Activated T-cell treated with anti-CD3 and anti-CD28 coated beads for 48 hours (primary cell): Measurements from ENCODE around the gene SIRT3.
A peak's percentile ranks its signal among the peaks of the same experiment; 100 is the strongest.
"Not testable (repeated sequence)": the region's sequence is repeated elsewhere in the genome, so short reads cannot be mapped to it uniquely, and the experiment has no call there.

Source experiments
- DNase-seq: peaks from one replicate; pipeline ENCODE4 v3.0.0-alpha.2; 2020; ENCODE audit warnings: low read depth

The SIRT3 gene

DNA sequence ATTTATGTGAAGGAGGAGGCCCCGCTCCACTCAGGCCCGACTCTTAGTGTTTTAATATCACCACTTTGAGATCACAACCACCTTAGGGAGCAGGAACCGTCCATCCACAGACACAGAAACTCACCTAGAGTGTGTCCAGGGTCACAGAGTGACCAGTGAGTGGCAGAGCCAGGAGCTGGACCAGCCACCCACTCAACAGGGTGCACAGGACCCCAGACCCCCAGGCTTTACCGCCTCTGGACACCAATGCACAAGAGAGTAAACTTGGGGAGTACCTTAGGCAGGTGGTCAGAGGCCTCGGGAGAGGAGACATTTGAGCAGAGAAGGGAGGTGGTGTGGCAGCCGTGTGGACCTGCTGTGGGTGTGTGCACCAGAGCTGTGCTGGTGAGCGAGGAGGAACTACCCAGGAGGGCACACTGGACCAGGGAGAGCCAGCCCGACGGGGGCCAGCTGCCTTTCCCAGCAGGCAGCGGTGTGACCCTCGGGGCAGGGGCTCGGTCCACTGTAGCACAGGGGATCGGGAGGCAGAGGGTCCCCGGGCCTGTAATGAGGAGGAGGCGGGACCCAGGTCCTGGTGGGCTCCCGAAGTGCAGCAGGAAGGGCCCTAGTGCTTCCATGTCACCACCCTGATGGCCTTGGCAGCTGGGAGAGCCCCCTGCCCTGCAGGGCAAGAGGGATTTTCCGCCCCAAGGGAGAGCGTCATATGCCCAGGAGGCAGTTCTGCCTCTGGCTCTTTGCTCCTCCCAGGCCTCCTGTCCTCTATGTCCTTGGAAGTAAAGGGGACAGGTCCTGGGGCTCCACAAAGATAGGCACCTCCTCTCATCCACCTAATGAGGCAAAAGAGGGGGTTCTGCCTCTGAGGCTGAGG lies 34.5 kb upstream of the SIRT3 start:
- DNase-seq: no peak

DNA sequence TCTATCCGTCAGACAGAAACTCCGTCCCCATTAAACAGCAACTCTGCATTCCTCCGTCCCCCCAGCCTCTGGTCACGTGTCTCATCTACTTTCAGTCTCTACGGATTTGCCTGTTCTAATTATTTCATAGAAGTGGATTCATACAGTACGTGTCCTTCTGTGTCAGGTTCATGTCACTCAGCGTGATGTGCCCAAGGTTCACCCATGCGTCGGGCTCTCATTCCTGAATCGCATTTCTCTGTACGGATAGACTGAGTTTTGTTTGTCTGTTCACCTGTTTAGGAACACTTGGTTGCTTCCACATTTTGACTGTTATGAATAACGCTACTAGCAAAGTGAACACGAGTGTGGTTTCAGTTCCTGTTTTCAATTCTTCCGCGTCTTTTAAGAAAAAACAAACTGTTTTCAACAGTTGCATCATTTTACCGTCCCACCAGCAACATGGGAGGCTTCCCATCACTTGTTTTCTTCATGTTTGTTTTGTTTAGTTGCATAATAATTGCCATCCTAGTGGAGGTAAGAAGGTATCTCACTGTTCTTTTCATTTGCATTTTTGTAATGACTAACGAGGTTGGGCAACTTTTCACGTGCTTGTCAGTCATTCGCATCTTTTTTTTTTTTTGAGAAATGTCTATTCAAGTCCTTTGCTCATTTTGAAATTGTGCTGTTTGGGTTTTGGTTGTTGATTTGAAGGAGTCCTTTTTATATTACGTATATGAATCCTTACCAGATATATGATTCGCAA lies 33.2 kb upstream of the SIRT3 start:
- peak; percentile 37 for DNase-seq

DNA sequence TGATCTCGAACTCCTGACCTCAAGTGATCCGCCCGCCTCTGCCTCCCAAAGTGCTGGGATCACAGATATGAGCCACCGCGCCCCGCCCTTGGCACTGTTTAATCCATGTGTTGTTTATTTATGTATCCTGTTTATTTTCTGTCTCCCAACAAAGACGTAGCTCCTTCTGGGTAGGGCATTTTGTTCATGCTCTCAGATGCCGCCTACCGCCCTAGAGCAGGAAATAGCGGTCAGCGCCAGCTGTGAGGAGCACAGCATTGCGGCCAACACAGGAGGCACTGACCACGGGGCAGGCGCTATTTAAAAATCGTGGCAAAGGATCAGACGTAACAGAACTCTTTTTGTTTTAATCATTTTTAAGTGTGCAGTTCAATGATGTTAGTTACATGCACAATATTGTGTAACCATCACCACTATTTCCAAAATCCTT lies 32.6 kb upstream of the SIRT3 start:
- not testable (repeated sequence) for DNase-seq

DNA sequence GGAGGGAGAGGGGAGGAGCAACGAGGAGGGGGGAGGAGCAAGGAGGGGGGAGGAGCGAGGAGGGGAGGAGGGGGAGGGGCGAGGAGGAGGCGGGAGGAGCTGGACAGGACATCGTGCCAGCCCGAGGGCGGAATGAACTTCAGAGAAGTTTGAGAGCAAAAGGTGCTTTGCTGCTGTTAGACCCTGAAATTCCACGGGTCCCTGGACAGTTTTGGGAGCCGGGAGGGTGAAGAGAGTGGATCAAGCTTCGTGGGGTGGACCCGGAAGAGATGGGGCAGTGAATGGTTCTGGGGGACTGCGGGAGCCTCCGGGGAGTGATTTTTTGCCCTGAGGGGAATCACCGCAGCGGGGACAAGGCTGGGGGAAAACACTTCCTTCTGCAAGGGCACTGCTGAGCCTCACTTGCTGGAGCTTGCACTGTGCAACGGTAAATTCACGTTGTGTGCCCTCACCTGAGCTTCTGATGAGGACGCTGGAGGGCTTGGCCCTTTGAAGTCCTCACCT lies 31.4 kb upstream of the SIRT3 start:
- DNase-seq: no peak

DNA sequence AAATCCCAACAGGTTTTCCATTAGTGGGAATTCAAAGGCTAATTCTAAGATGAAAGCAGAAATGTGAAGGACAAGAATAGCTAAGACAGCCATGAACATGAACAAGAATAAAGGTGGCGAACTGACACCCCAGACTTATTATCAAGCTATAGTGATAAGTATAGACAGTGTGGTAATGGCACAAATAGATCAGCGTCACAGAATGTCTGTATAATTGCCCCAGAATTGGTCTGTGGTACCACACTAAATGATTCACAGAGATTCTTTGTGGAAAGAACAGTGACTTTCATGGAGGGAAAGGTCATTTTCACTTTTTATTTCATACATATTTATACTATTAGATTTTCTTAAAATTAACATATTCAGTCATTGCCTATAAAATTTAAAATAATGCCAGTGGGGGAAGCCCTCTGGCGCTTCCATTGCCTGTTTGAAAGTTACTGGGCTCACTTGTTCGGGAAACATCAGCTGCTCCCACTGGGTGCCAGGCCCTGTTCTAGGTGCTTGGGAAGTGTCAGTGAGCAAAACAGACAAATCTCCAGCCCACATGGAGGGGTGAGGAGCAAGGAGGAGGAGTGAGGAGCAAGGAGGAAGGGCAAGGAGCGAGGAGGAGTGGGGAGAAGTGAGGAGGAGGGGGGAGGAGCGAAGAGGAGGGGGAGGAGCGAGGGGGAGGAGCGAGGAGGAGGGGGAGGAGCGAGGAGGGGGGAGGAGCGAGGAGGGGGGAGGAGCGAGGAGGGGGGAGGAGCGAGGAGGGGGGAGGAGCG lies 30.7 kb upstream of the SIRT3 start:
- DNase-seq: no peak

DNA sequence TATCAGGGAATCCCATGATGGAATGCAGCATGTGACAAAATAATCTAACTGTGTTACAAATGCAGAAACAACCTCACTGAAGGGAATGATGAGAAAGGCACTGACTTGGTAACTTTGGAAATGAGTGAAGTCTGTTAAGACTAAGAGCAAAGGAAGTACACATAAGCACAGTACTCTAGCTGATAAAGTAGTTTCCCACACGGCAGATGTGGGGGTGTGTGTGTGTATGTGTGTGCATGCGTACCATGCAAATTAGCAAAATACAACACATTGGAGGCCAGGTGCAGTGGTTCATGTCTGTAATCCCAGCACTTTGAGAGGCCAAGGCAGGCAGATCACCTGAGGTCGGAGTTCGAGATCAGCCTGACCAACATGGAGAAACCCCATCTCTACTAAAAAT lies 25.5 kb upstream of the SIRT3 start:
- no peak for DNase-seq

DNA sequence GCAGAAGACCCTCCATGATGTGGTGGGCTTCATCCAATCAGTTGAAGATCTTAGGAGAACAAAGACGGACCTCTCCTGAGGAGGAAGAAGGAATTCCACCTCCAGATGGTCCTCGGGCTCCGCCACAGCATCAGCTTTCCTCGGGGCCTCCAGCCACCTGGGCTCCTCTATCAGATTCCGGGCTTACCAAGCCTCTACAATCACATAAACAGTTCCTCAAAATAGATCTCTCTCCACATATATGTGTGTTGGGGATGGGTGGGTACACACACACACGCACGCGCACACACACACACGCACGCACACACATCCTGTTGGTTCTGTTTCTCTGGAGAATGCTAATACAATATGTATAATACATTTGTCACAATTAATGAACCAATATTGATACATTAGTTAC lies 23.3 kb upstream of the SIRT3 start:
- DNase-seq: no peak

DNA sequence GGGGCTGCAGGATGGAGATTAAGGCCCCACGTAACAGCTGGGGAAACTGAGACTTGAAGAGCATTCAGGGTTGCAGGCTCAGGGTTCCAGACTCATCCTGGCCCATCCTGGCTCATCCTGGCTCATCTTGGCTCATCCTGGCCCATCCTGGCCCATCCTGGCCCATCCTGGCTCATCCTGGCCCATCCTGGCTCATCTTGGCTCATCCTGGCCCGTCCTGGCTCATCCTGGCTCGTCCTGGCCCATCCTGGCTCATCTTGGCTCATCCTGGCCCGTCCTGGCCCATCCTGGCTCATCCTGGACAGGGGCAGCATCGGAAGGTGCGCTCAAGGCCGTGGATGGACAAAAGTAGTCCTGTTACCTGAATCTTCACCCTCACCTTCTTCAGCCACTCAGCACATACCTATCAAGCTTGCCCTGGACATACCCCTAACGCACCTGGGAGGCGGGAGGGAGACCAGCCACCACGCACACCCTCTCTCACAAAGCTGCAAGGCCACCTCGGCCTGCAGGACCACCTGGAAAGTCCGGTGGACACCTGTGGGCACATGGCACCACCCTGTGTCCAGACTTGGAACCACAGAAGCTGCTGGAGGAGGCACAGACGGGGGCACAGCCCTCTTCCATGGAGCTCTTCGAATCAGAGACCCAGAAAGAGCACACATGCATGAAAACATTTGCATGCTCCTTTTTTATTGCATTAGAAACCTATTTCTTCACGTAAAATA lies 21.8 kb upstream of the SIRT3 start:
- DNase-seq: no peak

DNA sequence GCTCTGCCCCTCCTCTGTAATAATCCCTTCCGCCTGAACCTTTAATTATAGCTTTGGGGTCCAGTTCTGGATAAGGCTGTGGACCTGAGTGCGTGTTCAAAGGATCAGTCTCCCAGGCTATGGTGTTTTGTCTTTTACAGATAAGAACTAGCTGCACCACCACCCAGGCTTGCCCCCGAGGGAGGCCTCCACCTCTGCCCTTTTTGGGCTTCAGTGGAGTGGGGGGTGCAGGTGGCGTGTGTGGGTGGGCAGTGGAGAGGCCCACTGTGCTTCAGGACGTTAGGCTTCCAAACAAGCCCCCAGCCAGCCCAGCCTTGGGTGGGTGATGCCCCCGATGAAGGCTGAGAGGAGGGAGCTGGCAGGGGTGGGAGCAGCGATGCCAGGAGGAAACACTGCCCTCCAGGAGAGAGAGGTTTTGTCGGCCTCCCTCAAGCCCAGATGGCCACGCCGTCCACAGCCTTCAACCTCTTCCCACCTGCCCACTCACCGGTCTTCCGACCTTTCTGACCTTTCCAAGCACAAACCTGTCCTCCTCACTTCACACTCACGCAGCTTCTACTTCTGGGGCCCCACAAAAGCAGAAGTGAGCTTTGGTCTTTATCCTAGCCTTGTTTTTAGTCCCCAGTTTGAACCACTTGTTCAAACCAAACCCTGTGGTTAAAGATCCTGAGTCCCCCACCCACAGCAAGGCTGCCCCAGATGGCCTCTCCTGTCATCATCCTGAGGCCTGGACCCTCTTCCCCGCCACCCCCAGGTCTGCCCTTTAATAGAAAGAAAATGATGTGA lies 21.0 kb upstream of the SIRT3 start:
- no peak for DNase-seq

DNA sequence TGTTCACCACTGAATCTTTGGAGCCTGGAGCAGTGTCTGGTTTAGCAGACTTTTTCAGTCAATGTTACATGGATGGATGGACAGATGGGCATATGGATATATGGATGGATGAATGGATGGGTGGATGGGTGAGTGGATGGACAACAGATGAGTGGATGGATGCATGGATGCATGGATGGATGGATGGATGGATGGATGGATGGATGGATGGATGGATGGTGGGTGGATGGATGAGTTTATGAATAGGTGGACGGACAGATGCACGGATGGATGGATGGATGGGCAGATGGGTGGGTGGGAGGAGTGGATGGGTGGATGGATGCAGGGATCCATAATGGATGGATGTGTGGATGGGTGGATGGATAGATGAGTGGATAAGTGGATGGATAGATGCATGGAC lies 19.7 kb upstream of the SIRT3 start:
- DNase-seq: no peak

DNA sequence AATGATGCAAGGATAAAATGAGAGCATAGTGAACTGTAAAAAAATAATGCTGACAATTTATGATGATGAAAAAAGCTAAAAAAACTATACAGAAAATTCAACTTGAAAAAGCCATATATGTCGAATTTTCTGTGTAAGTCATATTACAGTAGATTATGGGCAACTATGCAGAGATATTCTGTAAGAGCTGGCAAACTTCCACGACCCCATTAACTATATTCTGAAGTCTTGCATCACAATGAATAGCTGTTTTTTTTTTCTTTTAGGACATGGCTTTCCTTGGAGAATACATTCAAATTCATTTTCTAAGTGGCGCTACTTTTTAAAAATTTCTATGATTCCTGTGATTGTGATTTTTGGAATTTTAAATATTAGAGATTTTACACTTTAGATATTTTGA lies 19.0 kb upstream of the SIRT3 start:
- DNase-seq: no peak

DNA sequence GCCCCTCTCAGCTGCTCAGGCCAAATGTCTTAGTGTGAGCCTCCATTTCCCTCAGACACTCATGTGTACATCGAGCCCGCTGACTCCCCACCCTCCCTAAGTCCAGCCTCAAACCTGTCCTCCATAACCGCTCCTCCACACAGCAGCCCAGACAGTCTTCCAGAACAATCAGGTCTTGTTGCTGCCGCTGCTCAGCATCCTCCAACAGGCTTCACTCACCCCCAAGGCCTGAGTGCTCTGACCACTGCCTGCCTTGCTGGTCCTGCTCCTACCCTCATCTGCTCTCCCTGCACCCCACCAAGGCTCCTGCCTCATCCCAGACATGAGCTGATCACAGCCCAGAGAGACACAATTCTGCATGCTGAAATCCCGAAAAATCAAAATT lies 17.7 kb upstream of the SIRT3 start:
- no peak for DNase-seq

DNA sequence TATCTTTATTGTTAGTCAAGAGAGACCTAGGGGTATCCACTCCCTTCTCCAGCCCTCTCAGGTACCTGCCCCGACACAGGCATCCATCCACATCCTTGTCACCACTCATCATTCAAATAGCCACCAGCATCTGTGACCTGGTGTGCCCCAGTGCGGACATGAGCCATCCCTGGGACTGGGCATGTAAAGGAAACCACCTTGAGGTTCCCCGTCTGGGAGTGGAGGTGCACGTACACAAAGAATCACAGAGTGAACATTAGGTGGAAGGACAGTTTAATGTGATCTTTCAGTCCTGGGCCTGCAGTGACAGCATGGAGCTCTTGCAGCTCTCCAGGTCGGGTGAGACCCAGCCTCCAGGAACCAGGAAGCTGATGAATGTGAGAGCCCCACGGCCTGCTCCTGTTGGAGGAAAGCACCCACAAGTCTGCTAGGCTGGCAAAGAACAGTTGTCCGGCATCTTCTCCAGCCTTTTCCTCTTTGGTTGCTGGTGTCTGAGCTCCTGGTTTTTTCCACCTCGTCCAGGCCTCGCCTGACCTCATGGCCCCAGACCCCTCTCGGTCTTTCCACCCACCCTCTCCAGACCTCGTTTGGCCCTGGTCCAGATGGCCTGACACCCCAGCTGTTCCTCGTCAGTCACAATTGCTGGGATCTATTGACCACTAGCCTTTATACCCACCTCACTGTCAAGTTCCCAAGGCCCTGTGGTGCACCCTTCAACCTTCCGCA lies 17.2 kb upstream of the SIRT3 start:
- no peak for DNase-seq

DNA sequence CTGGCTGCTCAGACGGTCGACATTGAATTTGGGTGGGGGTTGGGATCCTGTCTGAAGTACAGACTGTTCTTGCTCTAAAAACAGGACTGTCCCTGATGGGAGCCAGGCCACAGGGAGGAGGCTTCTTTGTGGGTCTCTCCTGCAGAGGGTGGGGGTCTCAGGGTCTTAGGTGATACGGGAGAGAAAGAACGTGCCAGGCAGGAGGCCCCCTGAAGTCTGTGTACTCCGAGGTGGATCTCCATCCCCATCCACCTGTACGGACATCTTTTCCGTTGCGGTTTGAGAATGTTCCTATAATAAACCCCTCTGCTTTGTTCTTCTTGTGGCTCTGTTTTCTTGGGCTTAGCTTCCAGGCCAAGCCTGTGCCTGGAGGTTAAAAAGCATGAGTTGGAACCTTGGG lies 16.5 kb upstream of the SIRT3 start:
- DNase-seq: no peak

DNA sequence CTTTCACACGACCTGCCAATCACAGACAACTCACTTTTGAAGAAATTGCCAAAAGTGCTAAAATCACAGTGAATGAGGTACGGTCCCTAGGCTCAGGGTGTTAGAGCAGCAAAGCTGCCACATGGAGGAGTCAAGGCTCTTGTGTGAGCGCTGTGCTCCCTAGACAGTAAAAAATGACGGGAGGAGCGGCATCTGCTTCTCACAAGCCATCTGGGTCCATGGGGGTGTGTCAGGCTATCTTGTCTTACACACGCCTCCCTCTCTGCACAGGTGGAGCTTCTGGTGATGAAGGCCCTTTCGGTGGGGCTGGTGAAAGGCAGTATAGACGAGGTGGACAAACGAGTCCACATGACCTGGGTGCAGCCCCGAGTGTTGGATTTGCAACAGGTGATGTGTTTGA lies 15.4 kb upstream of the SIRT3 start:
- DNase-seq: no peak

DNA sequence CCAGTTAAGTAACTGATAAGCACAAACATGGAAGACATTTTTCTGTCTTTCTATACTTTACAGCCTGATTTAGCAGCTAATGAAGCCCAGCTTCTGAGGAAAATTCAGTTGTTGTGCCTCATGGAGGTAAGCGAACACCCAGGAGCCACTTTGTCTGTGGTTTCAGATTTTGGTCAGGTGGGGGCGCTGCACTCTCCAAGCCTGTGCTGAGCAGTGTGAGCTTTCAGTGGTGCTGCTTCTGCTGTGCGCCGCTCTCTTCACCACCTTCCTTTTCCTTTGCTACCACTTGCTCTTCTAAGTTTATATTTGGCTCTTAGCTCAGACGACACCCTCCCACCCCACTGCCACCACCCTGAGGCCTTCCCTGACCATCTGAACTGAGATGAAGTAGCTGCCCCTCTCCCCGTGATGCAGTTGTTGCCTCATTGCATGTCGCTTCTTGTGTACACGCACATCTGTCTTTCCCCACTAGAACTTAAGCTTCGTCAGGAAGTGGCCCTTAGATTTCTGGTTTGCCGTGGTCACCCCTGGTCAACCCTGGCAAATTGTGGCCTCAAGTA lies 14.7 kb upstream of the SIRT3 start:
- DNase-seq: peak; percentile 70

DNA sequence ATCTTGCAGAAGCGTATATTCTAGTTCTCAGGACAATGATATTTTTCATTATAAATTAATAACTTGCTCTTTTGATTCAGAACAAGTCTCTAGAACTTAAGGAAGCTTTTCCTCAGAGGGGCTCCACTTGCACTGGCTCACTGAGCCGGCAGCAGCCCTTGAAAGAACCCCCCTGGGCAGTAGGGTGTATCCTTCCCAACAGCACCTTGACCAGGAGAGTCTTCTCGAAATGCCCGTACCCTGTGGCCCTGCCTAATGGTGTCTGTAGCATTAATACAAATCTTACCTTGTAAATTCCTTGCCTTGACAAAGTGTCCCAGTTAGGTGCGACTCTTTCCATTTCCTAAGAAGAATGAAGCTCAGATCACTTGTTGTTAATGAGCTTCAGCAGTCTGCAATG lies 14.1 kb upstream of the SIRT3 start:
- no peak for DNase-seq

DNA sequence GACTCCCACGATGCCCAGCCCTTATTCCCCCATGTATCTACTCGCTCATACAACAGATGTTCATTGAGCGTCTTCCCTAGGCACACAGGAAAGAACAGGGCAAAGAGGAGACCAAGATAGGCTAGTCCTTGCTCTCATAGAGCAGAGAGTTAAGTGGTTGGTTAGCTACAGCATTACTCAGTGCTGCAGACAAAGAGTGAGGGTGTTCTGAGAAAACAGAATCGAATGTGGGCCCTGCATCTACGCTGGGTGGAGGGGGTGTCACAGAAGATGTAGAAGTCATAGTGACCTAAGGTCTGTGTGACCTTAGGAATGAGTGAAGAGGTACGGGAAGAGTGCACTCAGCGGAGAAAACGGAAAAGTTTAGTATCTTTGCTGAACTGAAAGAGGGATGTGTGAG lies 12.9 kb upstream of the SIRT3 start:
- no peak for DNase-seq

DNA sequence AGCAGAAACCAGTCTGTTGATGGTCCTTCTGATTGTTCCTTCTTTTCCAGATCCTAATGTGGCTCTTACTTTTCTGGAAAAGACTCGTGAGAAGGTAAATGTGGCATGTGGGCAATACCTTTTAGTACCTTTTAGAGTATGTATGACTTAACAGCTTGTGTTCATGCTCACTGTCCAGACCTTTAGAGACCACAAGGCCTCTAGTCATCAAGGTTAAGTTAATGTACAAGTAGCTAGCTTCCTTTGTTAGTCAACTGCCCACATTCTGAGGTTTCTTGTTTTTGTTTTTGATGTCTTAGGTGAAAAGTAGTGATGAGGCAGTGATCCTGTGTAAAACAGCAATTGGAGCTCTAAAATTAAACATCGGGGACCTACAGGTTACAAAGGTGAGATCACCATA lies 8.2 kb upstream of the SIRT3 start:
- DNase-seq: no peak

DNA sequence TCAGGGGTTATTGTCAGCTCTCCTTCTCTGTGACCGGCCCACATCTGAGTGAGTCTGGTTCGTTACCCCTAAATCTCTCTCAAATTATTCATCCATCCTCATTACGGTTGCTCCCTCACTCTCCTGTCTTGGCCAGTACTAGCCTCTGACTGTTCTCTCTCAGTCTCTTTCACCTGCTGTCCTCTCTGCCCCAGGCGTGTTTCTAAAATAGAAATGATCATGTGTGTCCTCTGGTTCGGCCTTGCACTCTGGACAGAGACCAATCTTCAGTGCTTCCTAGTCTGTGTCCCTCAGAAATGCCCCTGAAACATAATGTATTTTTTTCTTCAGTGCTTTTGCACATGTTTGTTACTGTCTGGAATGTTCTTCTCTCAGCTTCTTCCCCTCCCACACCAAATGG lies 5.5 kb upstream of the SIRT3 start:
- no peak for DNase-seq
